CD4-positive, alpha-beta T cell treated with Interleukin-10 for 1 hour (primary cell): ENCODE measurements around the gene AGO3.
A peak's percentile ranks its signal among the peaks of the same experiment; 100 is the strongest.

Experiments used
- DNase-seq: peaks from one replicate; pipeline ENCODE4 v3.0.0-alpha.2; 2020

AGO3 gene

DNA sequence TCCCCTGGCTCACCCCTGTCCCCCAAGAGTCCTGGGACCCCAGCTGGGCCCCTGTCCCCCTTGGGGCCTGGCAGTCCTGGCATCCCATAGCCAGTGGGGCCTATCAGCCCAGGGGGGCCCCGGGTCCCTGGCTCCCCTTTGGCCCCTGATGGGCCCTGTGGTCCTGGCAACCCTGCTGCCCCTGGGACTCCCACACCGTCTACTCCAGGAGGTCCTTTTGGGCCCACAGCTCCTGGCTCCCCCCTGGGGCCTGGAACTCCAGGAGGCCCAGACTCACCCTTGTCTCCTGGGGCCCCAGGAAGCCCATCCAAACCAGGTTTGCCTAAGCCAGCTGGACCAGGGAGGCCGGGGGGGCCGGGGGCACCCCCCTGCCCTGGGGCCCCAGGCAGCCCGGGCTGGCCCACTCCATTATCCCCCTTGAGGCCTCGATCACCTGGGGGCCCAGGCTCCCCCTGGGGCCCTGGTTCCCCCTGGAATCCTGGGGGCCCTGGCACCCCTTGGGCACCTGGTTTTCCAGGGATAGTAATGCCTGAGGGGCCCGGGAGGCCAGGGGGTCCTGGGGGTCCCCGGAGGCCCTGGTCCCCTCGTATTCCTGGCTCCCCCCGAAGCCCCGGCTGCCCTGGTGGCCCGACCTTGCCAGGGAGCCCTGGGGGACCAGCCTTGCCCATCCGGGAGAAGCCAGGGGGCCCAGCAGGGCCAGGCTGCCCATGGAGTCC lies 167.9 kb downstream of the AGO3 start:
- DNase-seq = no peak

- peak; percentile 75 for DNase-seq
Observed at GRCh38 chr1:36099681-36100341, 168.9 kb downstream of the AGO3 start.

DNA sequence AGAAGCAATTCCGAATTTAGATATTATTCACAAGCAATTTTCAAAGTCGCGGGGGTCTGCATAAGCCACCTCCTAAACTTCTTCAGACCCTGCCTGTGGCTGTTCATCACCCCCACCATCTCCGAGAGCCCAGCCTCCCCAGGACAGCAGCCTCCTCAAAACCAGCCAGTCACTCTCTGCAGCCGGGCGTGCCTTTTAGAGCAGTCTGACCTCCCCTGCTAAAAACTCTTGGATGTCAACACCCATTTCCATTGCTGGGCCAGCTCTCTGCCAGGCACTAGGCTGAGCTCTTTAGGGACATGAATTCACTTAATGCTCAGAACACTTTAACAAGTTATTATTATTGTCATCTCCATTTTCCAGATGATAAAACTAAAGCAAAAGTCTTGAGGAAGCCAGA lies 169.5 kb downstream of the AGO3 start:
- no peak for DNase-seq

DNA sequence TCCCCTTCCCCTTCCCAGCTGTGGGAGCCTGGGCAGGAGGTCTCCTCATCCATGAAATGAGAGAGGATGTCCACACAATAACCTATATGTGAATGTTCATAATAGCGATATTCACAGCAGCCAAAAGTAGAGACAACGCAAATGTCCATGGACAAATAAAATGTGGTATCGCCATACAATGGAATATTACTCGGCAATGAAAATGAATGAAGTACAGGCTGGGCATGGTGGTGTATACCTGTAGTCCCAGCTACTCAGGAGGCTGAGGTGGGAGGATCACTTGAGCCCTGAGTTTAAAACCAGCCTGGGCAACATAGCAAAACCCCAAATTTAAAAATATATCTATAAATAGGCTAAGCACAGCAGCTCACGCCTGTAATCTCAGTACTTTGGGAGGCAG lies 170.6 kb downstream of the AGO3 start:
- DNase-seq = no peak

DNA sequence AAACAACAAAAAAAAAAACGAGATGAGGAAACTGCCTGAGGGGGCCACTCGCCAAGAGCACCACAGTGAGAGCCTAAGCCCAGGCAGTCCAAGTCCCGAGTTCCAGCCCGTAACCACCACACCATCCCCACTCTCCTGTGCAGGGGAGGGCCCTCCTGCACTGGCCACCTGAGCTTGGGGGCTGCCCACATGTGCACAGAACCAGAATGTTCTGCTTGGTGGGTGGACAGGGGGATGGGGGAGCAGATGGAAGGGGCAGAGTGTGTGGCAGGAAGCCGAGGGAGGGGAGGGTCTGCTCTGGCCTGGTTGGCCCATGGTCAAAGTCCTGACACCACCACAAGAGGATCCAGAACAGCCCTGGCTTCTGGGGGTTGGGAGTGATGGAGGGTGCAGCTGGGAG lies 175.4 kb downstream of the AGO3 start:
- DNase-seq = no peak

DNA sequence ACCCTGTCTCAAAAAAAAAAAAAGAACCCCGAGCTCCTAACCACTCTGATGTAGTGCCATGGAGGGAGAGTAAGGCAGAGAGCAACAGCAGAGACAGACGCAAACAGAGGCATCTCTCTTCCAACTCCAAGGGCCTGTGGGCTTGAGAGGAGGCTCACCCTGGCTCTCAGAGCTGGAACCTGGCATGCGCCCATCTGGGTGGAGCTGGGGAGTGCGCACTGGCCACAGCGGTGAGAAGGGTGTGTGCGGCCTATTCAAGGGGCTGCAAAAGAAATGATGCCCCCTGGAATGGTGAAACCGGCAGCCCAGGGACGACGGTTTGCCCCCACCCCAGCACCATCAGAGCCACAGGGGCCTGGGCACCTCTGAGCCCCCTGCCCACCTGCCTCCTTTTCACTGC lies 176.5 kb downstream of the AGO3 start:
- no peak for DNase-seq

DNA sequence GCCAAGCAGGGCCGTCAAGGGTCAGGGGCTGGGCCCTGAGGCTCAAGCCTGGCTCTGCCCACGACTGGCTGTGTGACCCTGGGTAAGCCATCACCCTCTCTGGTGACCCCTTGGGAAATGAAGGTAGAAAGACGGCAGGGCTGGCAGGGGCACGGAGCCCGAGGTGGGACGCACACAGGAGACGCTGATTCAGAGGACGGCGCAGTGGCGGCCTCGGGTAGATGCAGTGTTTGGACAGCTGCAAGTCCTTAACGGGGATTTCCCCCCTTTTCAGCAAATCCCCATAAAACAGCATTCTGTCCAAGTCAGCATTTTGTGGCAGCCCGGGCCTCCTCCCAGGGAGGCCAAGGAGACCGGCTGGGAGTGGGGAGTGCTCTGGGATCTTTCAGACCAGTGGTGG lies 177.4 kb downstream of the AGO3 start:
- DNase-seq = no peak

DNA sequence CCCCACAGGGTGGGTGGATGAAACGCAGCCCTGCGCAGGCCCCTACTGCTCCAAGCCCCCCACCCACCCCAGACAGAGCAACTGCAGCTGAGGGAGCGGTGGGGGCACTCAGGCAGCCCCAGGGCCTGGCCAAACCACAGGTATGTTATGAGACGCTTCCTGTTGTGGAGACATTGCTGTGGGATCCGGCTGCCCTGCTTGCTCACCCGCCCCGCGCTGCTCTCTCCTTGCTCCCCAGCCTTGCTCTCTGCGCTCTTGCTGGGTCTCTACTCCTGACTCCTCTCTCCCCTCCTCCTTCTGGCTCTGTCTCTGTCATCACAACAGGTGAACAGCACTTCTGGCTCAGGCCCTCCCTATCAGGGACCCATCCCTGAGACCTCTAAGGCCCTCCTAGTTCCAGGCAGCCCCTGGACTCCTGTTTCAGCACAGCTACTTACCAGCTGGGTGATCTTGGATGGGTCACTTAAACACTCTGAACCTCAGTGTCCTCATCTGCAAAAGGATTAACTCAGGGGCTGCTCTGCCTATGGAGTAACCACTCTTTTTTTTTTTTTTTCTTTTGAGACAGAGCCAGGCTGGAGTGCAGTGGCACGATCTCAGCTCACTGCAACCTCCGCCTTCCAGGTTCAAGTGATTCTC lies 178.3 kb downstream of the AGO3 start:
- DNase-seq = peak; percentile 36

DNA sequence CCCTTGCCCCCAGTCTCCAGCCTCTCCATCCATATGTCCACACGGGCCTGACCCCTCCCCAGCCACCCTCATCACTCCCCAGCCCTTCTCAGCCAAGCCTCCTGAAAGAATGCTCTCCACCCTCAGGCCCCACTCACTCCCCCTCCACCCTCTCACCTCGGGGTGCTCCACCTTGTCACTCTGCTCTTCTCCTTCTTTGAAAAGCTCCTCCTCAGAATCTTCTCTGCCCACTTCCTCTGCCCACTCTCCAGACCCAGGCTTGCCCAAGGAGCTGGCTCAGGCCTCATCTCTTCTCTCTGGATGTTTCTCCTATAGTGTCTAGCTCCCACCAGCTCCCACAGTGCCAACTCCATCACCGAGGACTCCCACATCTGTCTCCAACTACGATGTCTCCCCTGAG lies 180.2 kb downstream of the AGO3 start:
- DNase-seq = no peak

- DNase-seq = no peak
Observed at GRCh38 chr1:36112823-36113222, 181.9 kb downstream of the AGO3 start.

DNA sequence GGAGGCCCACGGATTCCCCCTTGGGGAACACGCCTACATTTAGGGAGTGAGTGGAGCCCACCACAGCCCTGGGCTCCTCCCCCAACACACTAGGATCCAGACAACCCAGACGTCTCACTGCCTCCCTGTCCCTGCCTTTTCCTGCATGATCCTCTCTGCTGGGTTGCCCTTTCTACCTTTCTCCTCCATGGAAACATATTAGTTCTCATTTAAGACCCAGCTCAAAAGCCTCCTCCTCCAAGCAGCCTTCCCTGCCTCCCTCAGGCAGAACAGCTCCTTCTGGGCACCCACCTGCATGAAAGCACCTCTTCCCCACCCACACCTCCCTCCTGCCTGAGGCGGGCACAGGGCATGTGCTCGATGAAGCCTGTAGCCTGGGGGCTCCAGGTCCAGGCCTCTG lies 183.5 kb downstream of the AGO3 start:
- no peak for DNase-seq

DNA sequence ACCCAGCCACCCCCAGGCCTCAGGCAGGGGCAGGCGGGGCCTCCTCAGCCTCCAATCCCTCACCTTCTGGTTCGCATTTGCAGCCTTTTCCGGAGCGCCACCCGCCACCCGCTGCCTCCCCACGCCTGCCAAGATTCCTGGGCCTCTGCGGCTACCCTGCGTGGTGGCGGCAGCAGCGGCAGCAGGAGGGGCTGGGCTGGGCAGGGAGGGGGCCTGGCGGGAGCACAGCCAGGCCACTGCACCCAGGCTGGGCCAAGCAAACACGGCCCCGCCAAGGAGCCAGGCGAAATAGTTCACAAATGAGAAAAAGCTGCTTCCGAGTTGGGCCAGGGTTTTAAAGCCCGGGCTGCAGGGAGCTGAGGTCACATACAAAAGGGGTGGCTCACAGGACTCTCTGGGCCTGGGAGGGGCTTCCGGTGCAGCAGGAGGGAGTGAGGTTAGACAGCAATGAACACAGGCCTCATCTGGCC lies 184.3 kb downstream of the AGO3 start:
- no peak for DNase-seq

GRCh38 chr1:36115931-36116330 lies 185.0 kb downstream of the AGO3 start:
- DNase-seq = no peak

DNA sequence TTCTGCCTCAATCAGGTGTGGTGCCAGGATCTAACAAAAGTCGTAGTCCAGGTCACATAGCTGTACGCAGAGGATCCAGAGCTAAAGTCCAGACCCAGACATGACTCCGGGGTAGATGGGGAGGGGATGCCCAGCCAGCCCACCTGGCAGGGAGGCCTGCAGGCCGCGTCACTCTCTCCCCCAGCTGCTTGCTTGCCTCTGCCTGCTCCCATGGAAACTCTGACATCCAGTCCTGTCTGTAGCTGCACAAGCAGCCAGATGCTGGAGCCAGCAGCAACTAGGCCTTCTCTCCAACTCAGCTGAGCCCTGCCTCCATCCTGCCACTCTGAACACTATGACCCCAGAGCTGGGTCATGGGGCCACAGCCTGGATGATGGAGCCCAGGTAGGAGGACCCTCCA lies 186.0 kb downstream of the AGO3 start:
- no peak for DNase-seq

GRCh38 chr1:36118447-36119204 lies 187.7 kb downstream of the AGO3 start:
- no peak for DNase-seq

GRCh38 chr1:36119456-36119855 lies 188.6 kb downstream of the AGO3 start:
- DNase-seq = no peak
